Colonic mucosa (tissue), 4 donors: ENCODE results near the gene EPHB1. TPM values are rescaled to one million over a fixed set of nuclear protein-coding genes. Genes with fewer than 3 reads are reported as not detected.
A peak's percentile ranks its signal among the peaks of the same experiment; 100 is the strongest.

ENCODE experiments used
- DNase-seq: peaks from one replicate; pipeline ENCODE4 v3.0.0-alpha.2; 2020
- H3K27ac ChIP-seq: fragments of 200-600 bp; one replicate; pipeline ENCODE4 v1.8.0; 2021
- H3K27me3 ChIP-seq: fragments of 200-600 bp; one replicate; pipeline ENCODE4 v1.8.0; 2021
- H3K36me3 ChIP-seq: fragments of 200-600 bp; one replicate; pipeline ENCODE4 v1.8.0; 2021
- H3K4me1 ChIP-seq: fragments of 200-600 bp; one replicate; pipeline ENCODE4 v1.8.0; 2021; ENCODE audit warnings: mild to moderate bottlenecking
- H3K4me3 ChIP-seq: fragments of 200-600 bp; one replicate; pipeline ENCODE4 v1.8.0; 2021
- H3K9ac ChIP-seq, 2 donors: one replicate each; pipeline ENCODE4 v1.7.0; 2013; ENCODE audit warnings: control low read depth in 2 of 2, low read depth in 2 of 2, low read length in 2 of 2
- H3K9me3 ChIP-seq: fragments of 200-600 bp; one replicate; pipeline ENCODE4 v1.8.0; 2021
- intact Hi-C: fragments of 100-400 bp; cut with DNase I; formaldehyde crosslinking; loops from one replicate; pipeline ENCODE4 v1.14.1; 2022
- total RNA-seq, 2 donors: library from RNA; stranded (reverse); fragmentation: NEBNext Ultra II Directional in 1 of 2; extraction: Animal tissue kit (Norgen Biotek cat#: 25700) in 1 of 2; gene quantifications; one replicate each; pipeline ENCODE4 v1.2.1, GENCODE V29; 2021
- TF ChIP-seq, protein P1 (sequence below): fragments of 200-600 bp; IDR thresholded peaks from one replicate; pipeline ENCODE4 v1.8.0; 2022; ENCODE audit warnings: antibody characterized with exemption, mild to moderate bottlenecking
- donor health status: healthy.
- donor health status: DM: no; HTN: no; CAD: no.
- donor health status: DM: no; HTN: no; CAD: no.

EPHB1 gene
- total RNA-seq, 2 donors from 2014 or later, result 0.40 to 0.74 TPM

DNA sequence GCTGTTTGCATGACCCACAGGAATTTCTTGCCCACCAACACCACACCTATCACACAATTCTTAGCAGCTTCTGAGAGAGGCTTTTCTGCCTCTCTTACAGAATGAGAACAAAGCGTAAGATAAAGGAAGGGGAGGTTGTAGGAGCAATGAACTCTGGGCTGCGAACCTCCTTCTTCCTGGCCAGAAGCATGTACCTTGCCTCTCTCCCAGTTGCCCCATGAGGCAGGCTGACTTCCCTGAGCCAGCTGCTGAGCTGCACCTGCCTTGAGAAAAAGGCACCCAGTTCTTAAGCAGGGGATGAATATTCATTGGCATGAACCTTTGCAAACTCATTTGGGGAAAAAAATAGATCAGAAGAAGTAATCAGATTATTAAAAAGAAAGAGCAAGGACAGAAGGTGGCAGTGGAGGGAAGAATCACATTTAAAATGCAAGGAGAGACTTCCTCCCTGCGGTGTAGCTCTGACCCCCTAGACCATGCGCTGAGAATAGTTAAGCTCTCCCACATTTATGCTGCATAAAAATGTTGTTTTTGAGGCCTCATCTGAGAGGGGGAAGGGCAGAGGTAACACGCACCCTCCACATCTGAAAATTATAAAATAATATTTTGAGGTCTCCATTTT lies 304.8 kb downstream of the EPHB1 start:
- intact Hi-C loops, result no loop called here
- no peak overlapping the region for H3K4me3 ChIP-seq
- no peaks in the 10 kb centered on the region for H3K36me3 ChIP-seq
- H3K9me3 ChIP-seq, result no peaks in the 10 kb centered on the region
- no peak for DNase-seq
- H3K4me1 ChIP-seq, result no peaks in the 10 kb centered on the region
- H3K27ac ChIP-seq, result no peak overlapping the region
- no peak overlapping the region for H3K9ac ChIP-seq
- H3K27me3 ChIP-seq, result no peaks in the 10 kb centered on the region
- TF ChIP-seq, protein P1, sequence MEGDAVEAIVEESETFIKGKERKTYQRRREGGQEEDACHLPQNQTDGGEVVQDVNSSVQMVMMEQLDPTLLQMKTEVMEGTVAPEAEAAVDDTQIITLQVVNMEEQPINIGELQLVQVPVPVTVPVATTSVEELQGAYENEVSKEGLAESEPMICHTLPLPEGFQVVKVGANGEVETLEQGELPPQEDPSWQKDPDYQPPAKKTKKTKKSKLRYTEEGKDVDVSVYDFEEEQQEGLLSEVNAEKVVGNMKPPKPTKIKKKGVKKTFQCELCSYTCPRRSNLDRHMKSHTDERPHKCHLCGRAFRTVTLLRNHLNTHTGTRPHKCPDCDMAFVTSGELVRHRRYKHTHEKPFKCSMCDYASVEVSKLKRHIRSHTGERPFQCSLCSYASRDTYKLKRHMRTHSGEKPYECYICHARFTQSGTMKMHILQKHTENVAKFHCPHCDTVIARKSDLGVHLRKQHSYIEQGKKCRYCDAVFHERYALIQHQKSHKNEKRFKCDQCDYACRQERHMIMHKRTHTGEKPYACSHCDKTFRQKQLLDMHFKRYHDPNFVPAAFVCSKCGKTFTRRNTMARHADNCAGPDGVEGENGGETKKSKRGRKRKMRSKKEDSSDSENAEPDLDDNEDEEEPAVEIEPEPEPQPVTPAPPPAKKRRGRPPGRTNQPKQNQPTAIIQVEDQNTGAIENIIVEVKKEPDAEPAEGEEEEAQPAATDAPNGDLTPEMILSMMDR, result no peak

GRCh38 chr3:135100366-135100765 lies 305.3 kb downstream of the EPHB1 start:
- intact Hi-C loops, result no loop called here
- TF ChIP-seq, protein P1, result no peak
- H3K9me3 ChIP-seq, result no peaks in the 10 kb centered on the region

DNA sequence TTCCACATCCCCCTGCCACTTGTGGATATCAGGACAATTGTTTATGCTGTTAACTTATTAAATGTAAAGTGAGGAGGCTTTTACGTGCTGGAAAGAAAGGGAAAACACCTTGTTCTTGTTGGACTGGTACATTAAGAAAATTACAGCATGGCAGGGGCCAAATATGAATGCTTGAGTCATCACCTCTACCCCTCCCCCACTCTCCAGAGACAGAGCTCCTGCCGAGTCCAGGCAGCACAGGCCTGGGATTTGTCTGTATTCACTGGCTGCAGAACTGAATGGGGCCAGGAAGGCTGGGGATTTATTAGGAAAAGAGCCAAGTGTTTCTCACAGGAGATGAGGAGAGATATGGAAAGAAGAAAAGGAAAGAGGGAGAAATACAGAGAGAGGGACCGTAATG lies 308.9 kb downstream of the EPHB1 start:
- DNase-seq, result no peak
- Histone ChIP-seq H3K4me3 (no peak overlapping the region), H3K27me3 (no peaks in the 10 kb centered on the region), H3K36me3 (no peaks in the 10 kb centered on the region), H3K27ac (no peak overlapping the region), H3K4me1 (no peaks in the 10 kb centered on the region), H3K9ac (no peak overlapping the region), H3K9me3 (no peaks in the 10 kb centered on the region)
- intact Hi-C loops, result no loop called here
- TF ChIP-seq, protein P1, result no peak

More at GRCh38 chr3:135100366-135100765, 305.3 kb downstream of the EPHB1 start:
- Histone ChIP-seq H3K9ac (no peak overlapping the region), H3K4me3 (no peak overlapping the region), H3K4me1 (no peaks in the 10 kb centered on the region), H3K27ac (no peak overlapping the region), H3K27me3 (no peaks in the 10 kb centered on the region), H3K36me3 (no peaks in the 10 kb centered on the region)
- DNase-seq, result no peak

- DNase-seq, result peak; percentile 77
- Histone ChIP-seq H3K4me1 (no peaks in the 10 kb centered on the region), H3K4me3 (no peak overlapping the region), H3K9me3 (no peaks in the 10 kb centered on the region), H3K36me3 (no peaks in the 10 kb centered on the region), H3K27ac (no peak overlapping the region), H3K27me3 (no peaks in the 10 kb centered on the region), H3K9ac (no peak overlapping the region)
- intact Hi-C loops, result no loop called here
- TF ChIP-seq, protein P1, result no peak
Observed at GRCh38 chr3:135106445-135106844, 311.4 kb downstream of the EPHB1 start.

DNA sequence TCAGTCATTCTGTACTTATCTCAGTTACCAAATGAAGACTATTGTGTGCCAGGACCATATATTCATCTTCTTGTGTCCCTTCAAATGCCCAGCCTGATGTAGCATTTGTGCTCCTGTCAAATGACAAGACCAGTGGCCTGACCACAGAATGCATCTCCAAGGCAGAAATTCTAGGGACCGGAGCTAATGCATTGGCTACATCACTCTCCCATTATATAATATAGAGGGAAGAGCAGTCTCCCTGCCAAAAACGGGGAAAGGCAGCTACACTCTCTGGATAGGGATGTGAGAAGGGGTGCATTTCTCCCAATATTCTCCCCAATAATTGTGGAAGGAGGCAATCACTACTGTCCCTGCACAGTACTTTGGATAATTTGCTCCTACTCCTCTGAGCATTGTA lies 312.0 kb downstream of the EPHB1 start:
- no peak for DNase-seq
- H3K9me3 ChIP-seq, result no peaks in the 10 kb centered on the region
- TF ChIP-seq, protein P1, result no peak
- H3K4me3 ChIP-seq, result no peak overlapping the region
- H3K27me3 ChIP-seq, result no peaks in the 10 kb centered on the region
- intact Hi-C loops, result no loop called here
- H3K36me3 ChIP-seq, result no peaks in the 10 kb centered on the region
- H3K27ac ChIP-seq, result no peak overlapping the region
- H3K4me1 ChIP-seq, result no peaks in the 10 kb centered on the region
- H3K9ac ChIP-seq, result no peak overlapping the region
